HL-60 (cell line): Measurements from ENCODE around the gene TCFL5.

Experiments
- DNase-seq, 2 experiments: peaks; one replicate each; pipeline ENCODE4 v3.0.0-alpha.2; 2010 to 2020; ENCODE audit warnings: low read depth in 1 of 2, low spot score in 1 of 2
- H3K27ac ChIP-seq: fragments of 250-450 bp; sonication (Bioruptor Pico); replicated peaks from 2 replicates; pipeline ENCODE4 v1.5.1; 2020; ENCODE audit warnings: mild to moderate bottlenecking, moderate library complexity
- H3K27me3 ChIP-seq: fragments of 250-450 bp; sonication (Bioruptor Pico); 2 replicates; pipeline ENCODE4 v1.5.1; 2021; ENCODE audit warnings: mild to moderate bottlenecking, moderate library complexity; ENCODE audit not compliant: insufficient read depth, poor library complexity, severe bottlenecking
- H3K4me3 ChIP-seq: replicated peaks from 2 replicates; pipeline ENCODE4 v1.5.1; 2011; ENCODE audit warnings: mild to moderate bottlenecking, control low read depth, low read length; ENCODE audit not compliant: insufficient read depth
- GABPA ChIP-seq: IDR thresholded peaks from 2 replicates; pipeline ENCODE4 v1.6.1; 2012; ENCODE audit warnings: low read depth
- POLR2AphosphoS5 ChIP-seq: IDR thresholded peaks from 2 replicates; pipeline ENCODE4 v1.6.1; 2012; ENCODE audit warnings: low read depth
- SPI1 ChIP-seq: IDR thresholded peaks from 2 replicates; pipeline ENCODE4 v1.6.1; 2012; ENCODE audit warnings: low read depth, mild to moderate bottlenecking, borderline replicate concordance
- TF ChIP-seq, protein P1 (sequence below): IDR thresholded peaks from 2 replicates; pipeline ENCODE4 v1.6.1; 2012; ENCODE audit warnings: low read depth; ENCODE audit not compliant: insufficient replicate concordance
- TF ChIP-seq, protein P2 (sequence below): IDR thresholded peaks from one replicate; pipeline ENCODE4 v1.5.1; 2011; ENCODE audit warnings: low read length, control low read depth, inconsistent platforms; ENCODE audit not compliant: insufficient read depth

Gene TCFL5

DNA sequence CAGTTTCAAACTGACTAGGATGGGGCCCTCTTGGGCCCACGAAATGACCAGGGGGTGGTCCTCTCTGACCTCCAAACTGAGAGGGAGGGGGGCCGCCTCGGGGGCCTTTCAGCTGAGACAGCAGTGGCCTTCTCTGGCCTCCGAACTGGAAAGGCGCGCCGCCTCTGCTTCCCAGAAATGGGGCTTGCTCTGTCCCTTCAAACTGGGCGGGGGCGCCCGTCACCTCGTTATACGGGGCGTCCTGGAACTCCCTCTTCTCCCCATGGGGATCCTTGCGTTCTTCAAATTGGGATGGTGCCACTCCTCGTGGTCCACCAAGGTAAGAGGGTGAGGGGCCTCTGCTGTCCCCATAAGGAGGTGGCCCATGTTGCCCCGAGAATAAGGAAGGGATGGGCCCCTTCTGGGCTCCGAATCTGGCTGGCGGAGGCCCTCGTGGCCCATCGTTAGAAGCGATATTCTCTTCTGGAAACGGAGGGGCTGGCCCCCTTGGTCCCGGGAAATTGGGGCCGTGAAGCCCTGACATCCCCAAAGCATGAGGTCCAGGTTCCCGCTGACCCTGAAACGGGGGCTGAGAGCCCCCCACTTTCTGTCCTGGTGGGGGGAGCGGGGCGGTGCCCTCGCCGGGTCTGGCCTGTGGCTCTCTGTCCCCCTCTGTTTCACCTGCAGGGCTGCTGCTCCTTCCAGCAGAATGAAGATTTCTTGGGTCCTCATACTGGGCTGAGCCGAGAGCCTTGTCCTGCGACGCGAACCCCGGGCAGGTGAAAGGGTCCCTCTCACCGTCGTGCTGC lies 18.7 kb upstream of the TCFL5 start:
- DNase-seq: no peak

DNA sequence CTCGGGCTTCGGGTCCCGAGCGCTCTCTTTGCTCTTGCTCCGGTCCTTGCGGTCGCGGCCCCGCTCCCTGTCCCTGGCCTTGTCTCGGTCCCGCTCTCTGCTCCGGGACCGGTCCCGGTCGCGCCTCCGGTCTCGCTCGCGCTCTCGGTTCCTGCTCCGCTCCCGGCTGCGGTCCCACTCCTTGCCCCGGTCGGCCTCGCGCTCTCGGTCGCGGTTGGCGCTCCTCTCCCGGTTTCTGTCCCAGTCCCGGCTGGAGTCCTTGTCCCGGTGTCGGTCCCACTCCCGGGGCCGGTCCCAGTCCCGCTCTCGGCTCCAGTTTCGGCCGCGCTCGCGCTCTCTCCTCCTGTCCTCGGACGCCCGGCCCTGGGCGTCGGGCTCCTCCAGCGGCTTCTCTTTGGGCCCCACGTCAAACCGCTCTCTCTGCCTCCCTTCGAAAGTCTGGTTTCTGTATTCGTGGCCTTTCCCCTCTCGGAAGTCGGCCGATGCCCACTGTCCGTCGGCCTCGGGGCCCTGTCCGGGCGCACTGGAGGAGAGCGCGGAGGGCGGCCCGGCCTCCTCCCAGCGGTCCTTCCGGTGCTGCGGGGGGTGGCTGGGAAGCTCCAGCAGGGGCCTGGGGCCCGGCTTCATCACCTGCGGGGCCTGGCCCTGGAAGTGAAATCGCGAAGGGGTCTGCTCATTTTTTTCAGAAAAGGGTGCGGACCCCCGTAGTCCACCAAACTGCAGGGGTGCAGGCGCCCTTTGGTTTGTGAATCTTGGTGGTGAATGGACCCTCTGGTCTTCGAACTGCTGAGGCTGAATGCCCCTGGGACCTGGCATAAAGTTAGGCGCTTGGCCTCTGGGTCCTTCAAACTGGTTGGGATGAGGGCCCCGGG lies 17.9 kb upstream of the TCFL5 start:
- Histone ChIP-seq H3K27me3 (no peaks in the 10 kb centered on the region), H3K4me3 (no peak overlapping the region), H3K27ac (no peak overlapping the region)
- DNase-seq: no peak
- TF ChIP-seq, protein P1, sequence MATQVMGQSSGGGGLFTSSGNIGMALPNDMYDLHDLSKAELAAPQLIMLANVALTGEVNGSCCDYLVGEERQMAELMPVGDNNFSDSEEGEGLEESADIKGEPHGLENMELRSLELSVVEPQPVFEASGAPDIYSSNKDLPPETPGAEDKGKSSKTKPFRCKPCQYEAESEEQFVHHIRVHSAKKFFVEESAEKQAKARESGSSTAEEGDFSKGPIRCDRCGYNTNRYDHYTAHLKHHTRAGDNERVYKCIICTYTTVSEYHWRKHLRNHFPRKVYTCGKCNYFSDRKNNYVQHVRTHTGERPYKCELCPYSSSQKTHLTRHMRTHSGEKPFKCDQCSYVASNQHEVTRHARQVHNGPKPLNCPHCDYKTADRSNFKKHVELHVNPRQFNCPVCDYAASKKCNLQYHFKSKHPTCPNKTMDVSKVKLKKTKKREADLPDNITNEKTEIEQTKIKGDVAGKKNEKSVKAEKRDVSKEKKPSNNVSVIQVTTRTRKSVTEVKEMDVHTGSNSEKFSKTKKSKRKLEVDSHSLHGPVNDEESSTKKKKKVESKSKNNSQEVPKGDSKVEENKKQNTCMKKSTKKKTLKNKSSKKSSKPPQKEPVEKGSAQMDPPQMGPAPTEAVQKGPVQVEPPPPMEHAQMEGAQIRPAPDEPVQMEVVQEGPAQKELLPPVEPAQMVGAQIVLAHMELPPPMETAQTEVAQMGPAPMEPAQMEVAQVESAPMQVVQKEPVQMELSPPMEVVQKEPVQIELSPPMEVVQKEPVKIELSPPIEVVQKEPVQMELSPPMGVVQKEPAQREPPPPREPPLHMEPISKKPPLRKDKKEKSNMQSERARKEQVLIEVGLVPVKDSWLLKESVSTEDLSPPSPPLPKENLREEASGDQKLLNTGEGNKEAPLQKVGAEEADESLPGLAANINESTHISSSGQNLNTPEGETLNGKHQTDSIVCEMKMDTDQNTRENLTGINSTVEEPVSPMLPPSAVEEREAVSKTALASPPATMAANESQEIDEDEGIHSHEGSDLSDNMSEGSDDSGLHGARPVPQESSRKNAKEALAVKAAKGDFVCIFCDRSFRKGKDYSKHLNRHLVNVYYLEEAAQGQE: no peak
- TF ChIP-seq GABPA (no peak), POLR2AphosphoS5 (no peak), SPI1 (no peak)
- TF ChIP-seq, protein P2, sequence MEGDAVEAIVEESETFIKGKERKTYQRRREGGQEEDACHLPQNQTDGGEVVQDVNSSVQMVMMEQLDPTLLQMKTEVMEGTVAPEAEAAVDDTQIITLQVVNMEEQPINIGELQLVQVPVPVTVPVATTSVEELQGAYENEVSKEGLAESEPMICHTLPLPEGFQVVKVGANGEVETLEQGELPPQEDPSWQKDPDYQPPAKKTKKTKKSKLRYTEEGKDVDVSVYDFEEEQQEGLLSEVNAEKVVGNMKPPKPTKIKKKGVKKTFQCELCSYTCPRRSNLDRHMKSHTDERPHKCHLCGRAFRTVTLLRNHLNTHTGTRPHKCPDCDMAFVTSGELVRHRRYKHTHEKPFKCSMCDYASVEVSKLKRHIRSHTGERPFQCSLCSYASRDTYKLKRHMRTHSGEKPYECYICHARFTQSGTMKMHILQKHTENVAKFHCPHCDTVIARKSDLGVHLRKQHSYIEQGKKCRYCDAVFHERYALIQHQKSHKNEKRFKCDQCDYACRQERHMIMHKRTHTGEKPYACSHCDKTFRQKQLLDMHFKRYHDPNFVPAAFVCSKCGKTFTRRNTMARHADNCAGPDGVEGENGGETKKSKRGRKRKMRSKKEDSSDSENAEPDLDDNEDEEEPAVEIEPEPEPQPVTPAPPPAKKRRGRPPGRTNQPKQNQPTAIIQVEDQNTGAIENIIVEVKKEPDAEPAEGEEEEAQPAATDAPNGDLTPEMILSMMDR: no peak

More for the DNA sequence above, 18.7 kb upstream of the TCFL5 start:
- Histone ChIP-seq H3K4me3 (no peak overlapping the region), H3K27me3 (no peaks in the 10 kb centered on the region), H3K27ac (no peak overlapping the region)
- TF ChIP-seq, protein P1: no peak
- TF ChIP-seq, protein P2: no peak
- no peak for TF ChIP-seq POLR2AphosphoS5
- no peak for TF ChIP-seq SPI1
- no peak for TF ChIP-seq GABPA

DNA sequence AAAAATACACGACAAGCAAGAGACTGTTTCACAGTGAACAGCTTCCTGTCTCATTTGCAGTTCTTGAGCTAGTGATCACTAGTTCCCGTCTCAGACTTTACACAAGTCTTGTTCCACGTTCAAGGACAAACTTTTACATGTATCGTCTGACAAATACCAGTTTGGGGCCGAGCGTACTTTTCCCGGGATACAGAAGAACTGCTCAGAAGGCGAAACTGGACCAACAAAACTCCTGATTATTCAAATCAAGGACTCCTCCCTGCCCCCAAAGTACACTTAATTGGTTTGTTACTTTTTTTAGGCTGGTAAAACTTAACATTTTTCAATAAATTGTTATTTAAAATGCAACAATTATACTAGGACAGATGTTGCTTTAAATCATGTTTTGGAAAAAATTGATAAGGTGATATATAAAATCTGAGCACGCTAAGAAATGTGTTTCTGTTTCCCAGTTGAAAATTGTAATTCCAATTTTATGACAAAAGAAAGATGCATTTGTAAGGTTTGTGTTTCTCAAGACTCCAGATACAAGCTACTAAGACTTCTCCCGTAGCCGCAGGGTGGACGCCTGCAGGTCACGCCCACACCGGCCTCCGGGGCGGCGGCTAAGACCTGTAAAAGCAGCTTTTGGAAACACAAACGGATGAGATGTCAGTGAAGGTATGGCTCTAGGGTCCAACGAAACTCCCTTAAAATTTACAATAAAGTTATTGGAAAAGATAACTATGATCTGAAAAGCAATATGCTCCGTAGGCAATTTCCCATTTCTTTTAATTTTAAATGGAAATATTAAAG lies 16.8 kb upstream of the TCFL5 start:
- no peak overlapping the region for H3K27ac ChIP-seq
- no peak overlapping the region for H3K4me3 ChIP-seq
- DNase-seq: no peak
- TF ChIP-seq GABPA: no peak
- TF ChIP-seq, protein P2: no peak
- TF ChIP-seq POLR2AphosphoS5: no peak
- TF ChIP-seq SPI1: no peak
- TF ChIP-seq, protein P1: no peak
- no peaks in the 10 kb centered on the region for H3K27me3 ChIP-seq
